Measurements from ENCODE around the gene IL13RA1.

- no peak for TF ChIP-seq POLR2AphosphoS5 (IDR thresholded peaks at IDR 0.05)
- no peak for TF ChIP-seq CTCF (IDR thresholded peaks at IDR 0.05)
Observed at GRCh38 chrX:118780911-118781310, 53.5 kb downstream of the IL13RA1 start.

Measured in stomach (tissue), 4 donors.